GOT3 (cell line): Measurements from ENCODE around the gene CHST5.
"Not testable (repeated sequence)": the region's sequence is repeated elsewhere in the genome, so short reads cannot be mapped to it uniquely, and the experiment has no call there.

Experiments
- DNase-seq: peaks from one replicate; lab custom pipeline; 2025; ENCODE audit warnings: mixed read lengths; lab: John Stamatoyannopoulos, UW

CHST5 gene

GRCh38 chr16:75550211-75550662 lies 14.3 kb upstream of the CHST5 start:
- DNase-seq = no peak

GRCh38 chr16:75548456-75548855 lies 12.5 kb upstream of the CHST5 start:
- DNase-seq = not testable (repeated sequence)

- no peak for DNase-seq
Observed at GRCh38 chr16:75546293-75546692, 10.4 kb upstream of the CHST5 start.

GRCh38 chr16:75545879-75546278 lies 10.0 kb upstream of the CHST5 start:
- not testable (repeated sequence) for DNase-seq

- not testable (repeated sequence) for DNase-seq
Observed at GRCh38 chr16:75542462-75542861, 6.6 kb upstream of the CHST5 start.

GRCh38 chr16:75541236-75541635 lies 5.3 kb upstream of the CHST5 start:
- no peak for DNase-seq

- not testable (repeated sequence) for DNase-seq
Observed at GRCh38 chr16:75538882-75539565, 3.1 kb upstream of the CHST5 start.

GRCh38 chr16:75537776-75538175 lies 1.9 kb upstream of the CHST5 start:
- no peak for DNase-seq

GRCh38 chr16:75535211-75535843 lies 581 bp downstream of the CHST5 start:
- no peak for DNase-seq

- no peak for DNase-seq
Observed at GRCh38 chr16:75534560-75535205, 1.2 kb downstream of the CHST5 start.

- no peak for DNase-seq
Observed at GRCh38 chr16:75532791-75533190, 3.1 kb downstream of the CHST5 start.

- no peak for DNase-seq
Observed at GRCh38 chr16:75532142-75532765, 3.7 kb downstream of the CHST5 start.

- DNase-seq = no peak
Observed at GRCh38 chr16:75529959-75530358, 5.9 kb downstream of the CHST5 start.

GRCh38 chr16:75529056-75529905 lies 6.6 kb downstream of the CHST5 start:
- no peak for DNase-seq

GRCh38 chr16:75527825-75528299 lies 8.0 kb downstream of the CHST5 start:
- no peak for DNase-seq

GRCh38 chr16:75526032-75526790 lies 9.7 kb downstream of the CHST5 start:
- no peak for DNase-seq

- no peak for DNase-seq
Observed at GRCh38 chr16:75519175-75519574, 16.7 kb downstream of the CHST5 start.

GRCh38 chr16:75516189-75516966 lies 19.5 kb downstream of the CHST5 start:
- DNase-seq = not testable (repeated sequence)

- DNase-seq = no peak
Observed at GRCh38 chr16:75514296-75514695, 21.6 kb downstream of the CHST5 start.

- DNase-seq = no peak
Observed at GRCh38 chr16:75506574-75506973, 29.3 kb downstream of the CHST5 start.
